ENCODE data around the gene MICALL2.

DNA sequence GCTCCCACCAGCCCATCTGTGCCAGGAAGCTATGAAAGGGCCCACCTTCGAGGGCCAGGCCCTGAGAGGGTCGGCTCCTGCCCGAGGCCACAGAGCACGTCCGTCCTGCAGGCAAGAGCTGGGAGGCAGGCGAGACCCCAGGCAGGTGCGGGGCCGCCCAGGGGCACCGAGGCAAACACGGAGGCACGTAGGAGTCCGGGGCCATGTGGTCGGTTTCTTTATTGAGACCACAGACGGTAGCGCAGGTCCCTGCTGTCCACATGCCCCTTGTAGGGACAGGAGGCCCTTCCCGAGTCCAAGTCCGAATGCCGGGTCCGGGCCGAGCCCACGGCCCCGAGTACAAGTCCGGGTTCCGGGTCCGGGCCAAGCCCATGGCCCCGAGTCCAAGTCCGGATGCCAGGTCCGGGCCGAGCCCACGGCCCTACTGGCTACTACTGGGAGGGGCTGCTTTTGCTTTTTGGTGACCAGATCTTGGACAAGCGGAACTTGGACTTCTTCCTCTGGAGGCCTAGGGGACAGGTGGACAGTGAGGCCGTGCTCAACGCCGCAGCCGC is 25.0 kb downstream of the MICALL2 start:
- TF ChIP-seq POLR2A (IDR thresholded peaks at IDR 0.05; ENCODE audit: low read length) (no peak), GATA1 (IDR thresholded peaks at IDR 0.05; ENCODE audit: low read depth, low read length) (no peak)
